Stimulated activated CD4-positive, alpha-beta T cell treated with anti-CD3 and anti-CD28 coated beads, Interleukin-12 subunit alpha, Interleukin-12 subunit beta, amount 100 ng/mL, for 24 hours (primary cell): ENCODE measurements around the gene CCL19.

Experiments used
- DNase-seq, 2 experiments: peaks; one replicate each; pipeline ENCODE4 v3.0.0-alpha.2; 2020; ENCODE audit warnings: low read depth in 2 of 2

CCL19 gene

GRCh38 chr9:34694811-34695210 lies 3.7 kb upstream of the CCL19 start:
- no peak for DNase-seq

GRCh38 chr9:34693560-34693959 lies 2.5 kb upstream of the CCL19 start:
- DNase-seq = no peak

DNA sequence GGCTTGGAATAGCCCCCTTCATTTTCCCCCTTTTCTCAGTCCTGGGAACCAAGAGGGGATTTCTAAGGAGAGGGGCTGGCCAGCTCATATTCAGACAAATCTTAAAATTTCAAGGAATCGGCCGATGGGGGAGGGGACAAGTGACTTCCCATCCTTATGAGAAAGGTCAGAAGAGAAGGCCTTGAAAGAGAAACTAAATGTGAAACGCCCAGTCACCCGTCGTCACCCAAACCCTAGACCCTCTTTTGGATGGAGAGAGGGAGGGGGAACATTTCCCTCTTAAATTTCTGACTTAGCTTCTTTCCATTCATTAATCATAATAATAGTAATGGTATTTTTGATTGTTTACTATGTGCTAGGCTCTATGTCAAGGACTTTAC lies 850 bp upstream of the CCL19 start:
- DNase-seq = no peak

GRCh38 chr9:34689512-34689911 lies 1.6 kb downstream of the CCL19 start:
- DNase-seq = no peak

GRCh38 chr9:34689116-34689470 lies 2.0 kb downstream of the CCL19 start:
- DNase-seq = no peak

- DNase-seq = no peak
Observed at GRCh38 chr9:34688329-34689115, 2.6 kb downstream of the CCL19 start.

DNA sequence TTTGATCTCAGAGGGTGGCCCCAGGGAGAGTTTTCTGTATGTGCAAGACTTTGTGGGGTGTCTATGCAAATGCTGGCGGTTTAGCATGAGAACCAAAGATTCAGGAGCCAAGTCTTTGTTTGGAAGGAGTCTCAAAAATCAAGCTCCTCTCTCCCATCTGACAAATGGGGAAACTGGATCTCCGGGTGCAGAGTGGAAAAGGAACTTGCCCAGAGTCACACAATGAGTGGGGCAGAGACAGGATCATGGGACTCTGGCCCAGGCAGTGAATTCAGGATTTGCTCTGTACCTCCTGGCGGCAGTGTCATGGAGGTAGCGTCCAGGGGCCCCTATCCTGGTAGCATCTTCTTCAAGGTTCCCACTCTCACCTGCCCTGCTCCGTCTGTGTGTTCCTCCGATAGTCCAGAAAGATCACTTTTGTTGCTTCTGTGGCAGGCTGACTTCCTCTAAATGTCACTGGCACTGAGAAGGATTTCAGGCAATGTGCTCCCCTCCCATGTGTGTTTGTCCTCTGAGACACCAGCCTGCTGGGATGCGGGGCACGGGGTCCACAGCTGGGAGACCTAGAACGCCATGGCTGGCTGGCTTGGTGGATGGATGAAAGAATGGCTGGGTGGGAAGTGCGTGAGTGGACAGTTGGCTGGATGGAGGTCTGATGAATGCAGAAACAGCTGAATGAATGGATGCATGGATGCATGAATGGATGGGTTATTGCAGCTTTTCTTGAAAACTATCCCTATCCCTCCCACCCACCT lies 3.6 kb downstream of the CCL19 start:
- DNase-seq = no peak

DNA sequence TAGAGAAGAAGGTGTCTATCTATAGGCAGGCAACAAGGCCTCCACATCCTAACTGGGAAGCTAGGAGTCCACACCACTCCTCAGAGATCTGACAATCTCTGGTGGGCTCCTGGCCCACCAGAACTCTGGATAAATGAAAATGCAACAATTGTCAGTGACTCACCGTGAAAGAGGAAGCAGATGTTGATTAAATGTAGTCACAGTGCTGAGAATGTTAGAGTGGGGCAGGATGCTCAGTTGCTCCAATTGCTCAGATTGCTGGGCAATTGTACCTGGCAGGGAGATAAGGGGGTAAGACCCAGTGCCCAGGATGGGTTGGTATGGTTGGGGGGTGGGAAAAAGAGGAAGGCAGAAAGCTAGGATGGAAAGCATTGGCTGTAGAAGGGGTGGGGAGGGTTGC lies 4.3 kb downstream of the CCL19 start:
- no peak for DNase-seq

GRCh38 chr9:34686231-34686630 lies 4.8 kb downstream of the CCL19 start:
- no peak for DNase-seq

DNA sequence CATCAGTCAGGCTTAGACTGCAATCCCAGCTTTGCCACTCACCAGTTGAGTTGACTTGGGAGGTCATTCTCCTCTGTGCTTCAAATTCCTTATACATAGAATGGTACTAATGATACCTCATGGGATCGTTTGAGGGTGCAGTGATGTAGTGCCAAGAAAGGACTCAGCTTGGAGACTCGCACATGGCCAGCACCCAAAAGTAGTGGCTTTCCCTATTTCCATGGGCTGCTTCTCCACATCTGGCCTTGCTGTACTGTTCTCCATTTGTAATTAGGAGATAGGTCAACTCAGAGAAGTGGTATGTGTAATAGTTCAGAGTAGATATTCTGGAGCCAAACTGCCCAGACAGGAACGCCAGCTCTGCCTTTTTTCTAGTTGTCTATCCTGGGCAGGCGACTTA lies 5.5 kb downstream of the CCL19 start:
- DNase-seq = no peak

DNA sequence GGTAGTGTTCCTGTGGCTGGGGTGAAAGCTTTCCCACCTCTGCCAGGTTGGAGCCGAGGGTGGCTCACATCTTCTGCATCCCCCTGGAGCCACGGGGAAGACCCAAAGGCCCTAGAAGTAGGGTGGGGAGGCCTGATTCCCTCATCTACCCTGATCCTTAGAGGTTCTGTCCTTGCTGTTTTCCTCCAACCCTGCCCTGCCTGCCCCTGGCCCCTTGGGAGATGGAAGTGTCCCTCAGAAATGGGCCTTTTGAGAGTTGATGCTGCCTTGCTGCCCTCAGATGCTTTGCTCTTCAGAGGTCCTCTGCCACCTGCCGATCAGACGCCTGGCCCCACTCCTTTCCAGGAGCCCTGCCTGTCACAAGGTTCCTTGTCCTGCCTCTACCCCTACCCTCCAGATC lies 6.3 kb downstream of the CCL19 start:
- DNase-seq = no peak

DNA sequence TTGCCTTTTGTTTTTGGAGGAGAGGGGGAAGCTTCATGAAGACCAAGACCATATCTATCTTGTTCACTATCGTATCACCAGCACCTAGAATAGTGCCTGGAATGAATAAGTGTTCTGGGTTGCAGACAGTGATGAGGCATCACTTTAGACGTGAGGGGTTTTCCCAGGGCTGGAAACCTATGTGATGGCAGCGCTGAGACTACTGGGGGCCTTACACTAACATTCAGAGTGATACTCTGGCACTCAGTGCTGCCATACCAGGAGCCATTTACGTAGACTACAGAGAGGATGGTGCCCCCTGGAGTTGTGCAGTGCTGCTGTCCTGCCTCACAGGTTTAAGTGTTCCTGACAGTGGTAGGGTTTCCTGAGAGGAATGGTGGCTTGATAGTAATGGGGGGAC lies 6.9 kb downstream of the CCL19 start:
- DNase-seq = peak in 1 of 2 experiments; percentile 11

DNA sequence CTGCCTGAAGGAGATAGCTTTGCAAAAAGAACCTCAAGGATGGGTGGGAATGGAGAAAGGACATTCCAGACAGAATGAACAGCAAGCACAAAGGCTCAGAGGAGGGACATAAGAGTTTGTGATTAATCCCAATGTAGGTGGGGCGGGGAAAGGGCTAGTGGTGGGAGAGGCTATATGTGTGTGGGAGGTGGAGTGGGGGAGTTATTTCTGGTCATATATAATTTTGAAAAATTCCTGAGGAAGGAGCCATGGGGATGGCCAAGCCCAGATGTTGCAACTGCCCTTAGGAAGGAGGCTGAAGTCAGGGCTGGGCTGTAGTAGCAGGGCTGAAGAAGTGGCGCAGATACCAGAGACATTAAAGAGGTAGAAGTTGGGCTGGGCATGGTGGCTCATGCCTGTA lies 15.2 kb downstream of the CCL19 start:
- no peak for DNase-seq

DNA sequence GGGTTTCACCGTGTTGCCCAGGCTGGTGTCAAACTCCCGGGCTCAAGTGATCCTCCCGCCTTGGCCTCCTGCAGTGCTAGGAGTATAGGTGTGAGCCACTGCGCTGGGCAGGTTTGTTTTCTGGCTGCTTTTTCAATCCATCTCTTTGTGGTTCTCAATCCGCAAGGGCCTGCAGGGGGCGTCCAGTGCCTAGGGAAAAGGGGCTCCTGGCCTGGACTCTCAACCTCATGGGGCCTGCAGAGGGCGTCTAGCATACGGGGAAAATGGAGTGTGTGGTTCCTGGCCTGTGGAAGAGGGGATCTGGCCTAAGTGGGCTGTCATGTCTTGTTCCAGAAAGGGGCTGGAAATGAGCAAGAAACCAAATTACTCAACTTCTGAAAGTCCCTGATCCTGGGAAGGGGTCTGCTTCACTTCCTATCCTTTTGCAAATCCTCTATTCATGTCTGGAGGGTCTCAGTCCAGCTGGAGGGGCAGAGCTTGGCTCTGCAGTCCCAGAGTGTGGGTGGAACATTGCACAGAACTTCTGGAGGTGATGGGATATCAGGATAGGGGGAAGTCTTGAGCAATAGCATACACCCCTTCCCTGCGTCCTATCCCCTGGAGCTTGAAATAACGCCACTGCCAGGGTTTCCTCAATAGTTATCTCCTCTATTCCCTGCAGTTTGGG lies 15.9 kb downstream of the CCL19 start:
- DNase-seq = peak; percentile 24 to 61

DNA sequence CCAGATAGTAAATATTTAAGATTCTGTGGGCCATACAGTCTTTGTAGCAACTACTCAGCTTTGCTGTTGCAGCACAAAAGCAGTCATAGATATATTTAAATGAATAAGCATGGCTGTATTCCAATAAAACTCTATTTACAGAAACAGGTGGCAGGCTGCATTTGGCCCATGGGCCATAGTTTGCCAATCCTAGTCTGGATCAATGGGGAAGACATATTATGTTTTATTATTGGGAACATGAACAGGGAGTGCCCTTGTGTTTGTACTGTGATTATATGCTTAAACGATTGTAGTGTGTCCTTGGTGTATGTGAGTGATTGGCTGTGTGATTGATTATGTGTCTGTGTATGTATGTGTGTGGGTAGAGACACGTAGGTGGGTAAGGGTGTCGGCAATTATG lies 16.6 kb downstream of the CCL19 start:
- DNase-seq = no peak

DNA sequence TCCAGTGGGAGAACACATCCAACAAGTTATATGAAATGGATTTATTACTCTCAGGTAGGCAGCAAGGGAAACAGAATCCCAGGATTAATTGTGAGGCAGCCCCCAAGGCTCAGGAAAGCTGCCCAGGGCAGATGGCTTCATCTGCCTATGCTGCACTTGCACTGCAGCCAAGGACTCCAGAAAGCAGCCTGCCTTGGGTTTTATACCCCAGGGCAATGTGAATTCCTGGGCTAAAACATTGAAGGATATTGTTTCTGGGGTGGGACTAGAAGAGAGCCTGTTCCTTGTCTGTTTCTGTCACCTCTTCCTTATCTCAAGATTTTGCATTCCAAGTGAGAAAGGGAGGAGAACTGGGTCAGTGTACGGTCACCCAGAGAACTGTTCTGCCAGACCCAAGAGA lies 19.8 kb downstream of the CCL19 start:
- DNase-seq = no peak

GRCh38 chr9:34669809-34670562 lies 21.1 kb downstream of the CCL19 start:
- DNase-seq = no peak

- peak; percentile 61 to 75 for DNase-seq
Observed at GRCh38 chr9:34665381-34666250, 25.5 kb downstream of the CCL19 start.

GRCh38 chr9:34665067-34665380 lies 26.1 kb downstream of the CCL19 start:
- DNase-seq = no peak

DNA sequence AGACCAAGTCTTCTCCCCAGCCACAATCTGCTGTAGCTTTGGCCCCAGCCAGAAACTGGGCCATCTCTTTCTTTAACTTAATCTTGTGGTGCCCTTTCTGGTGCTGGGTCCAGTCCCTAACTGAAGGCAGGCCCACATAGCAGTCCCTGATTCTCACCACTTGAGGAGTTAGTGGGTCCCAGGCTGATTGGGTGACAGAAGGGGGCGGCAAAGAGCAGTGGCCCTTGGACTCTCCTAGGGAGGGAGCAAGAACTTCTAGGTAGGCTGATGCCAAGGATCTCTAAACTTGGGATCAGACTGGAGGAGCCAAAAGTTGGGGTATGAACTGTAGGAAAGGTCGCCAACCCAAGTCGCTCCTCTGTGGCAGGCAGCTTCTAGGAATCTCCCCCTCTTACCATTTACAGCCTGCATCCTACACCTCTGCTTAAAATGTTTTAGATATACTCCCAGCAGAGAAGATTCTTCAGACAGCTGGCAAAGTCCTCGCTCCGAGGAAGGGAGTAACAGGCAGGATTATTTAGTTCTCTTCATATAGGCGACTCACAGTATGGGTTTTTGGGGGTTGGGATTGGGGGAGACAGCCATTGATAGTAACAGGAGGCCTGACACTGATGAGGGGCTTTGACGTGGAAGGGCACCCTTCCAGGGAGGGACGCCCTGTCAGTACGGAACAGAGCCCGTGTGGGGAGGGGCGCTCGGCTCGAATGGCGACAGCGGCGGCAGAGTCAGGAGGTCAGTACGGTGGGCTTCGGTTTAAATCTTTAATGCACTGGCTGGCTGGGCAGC lies 26.6 kb downstream of the CCL19 start:
- DNase-seq = peak; percentile 47 to 77

DNA sequence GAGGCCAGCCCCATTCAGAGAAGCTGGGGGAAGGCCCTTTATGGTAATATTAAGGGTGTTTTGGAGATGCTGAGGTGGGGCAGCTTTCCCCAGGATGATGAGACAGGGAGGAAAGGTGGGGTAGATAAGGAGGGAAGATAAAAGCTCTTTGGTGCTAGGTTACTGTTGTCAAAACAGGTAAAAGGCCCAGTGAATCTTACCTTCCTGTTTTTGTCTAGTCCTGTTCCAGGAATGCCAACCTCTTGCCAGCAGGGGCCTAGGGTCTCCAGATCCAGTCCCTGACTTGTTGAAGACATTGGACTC lies 27.8 kb downstream of the CCL19 start:
- no peak for DNase-seq
